Fibroblast of mammary gland (primary cell): ENCODE measurements around the gene FBRSL1.
"Not testable (repeated sequence)": the region's sequence is repeated elsewhere in the genome, so short reads cannot be mapped to it uniquely, and the experiment has no call there.

Experiments
- DNase-seq: peaks from one replicate; pipeline ENCODE4 v3.0.0-alpha.2; 2010; ENCODE audit warnings: low read depth
- H3K4me3 ChIP-seq: 2 replicates; pipeline ENCODE4 v1.5.1; 2011; ENCODE audit warnings: low read depth, mild to moderate bottlenecking, low read length, moderate library complexity; ENCODE audit not compliant: control insufficient read depth
- TF ChIP-seq, protein P1 (sequence below): conservative IDR thresholded peaks from 2 replicates; pipeline ENCODE4 v1.5.1; 2011; ENCODE audit warnings: low read depth, low read length, inconsistent platforms; ENCODE audit not compliant: control insufficient read depth, insufficient read depth

Gene FBRSL1

DNA sequence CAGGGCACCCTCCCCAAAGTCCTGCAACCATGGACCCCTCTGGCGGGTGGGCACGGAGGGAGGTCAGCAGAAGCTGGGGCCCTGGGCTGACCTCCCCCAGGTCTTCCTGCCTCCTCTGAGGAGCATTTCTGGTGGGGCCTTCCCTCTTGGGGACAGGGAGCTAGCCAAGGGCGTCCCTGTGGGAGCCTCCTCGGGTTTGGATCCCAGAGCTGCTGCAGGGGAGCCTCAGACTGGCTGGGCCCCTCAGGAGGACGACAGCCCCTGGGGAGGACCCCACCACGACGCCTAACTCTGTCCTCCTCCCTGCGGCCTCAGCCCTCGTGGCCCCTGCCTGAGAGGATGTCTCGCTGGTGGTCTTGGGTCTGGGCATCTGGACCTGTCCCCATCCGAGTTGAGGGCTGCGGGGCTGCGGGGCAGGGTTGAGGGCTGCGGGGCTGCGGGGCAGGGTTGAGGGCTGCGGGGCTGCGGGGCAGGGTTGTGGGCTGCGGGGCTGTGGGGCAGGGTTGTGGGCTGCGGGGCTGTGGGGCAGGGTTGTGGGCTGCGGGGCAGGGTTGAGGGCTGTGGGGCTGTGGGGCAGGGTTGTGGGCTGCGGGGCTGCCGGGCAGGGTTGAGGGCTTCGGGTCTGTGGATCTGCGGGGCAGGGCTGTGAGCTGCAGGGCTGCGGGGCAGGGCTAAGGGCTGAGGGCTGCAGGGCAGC, 37.4 kb downstream of the FBRSL1 start:
- no peak for DNase-seq
- TF ChIP-seq, protein P1, sequence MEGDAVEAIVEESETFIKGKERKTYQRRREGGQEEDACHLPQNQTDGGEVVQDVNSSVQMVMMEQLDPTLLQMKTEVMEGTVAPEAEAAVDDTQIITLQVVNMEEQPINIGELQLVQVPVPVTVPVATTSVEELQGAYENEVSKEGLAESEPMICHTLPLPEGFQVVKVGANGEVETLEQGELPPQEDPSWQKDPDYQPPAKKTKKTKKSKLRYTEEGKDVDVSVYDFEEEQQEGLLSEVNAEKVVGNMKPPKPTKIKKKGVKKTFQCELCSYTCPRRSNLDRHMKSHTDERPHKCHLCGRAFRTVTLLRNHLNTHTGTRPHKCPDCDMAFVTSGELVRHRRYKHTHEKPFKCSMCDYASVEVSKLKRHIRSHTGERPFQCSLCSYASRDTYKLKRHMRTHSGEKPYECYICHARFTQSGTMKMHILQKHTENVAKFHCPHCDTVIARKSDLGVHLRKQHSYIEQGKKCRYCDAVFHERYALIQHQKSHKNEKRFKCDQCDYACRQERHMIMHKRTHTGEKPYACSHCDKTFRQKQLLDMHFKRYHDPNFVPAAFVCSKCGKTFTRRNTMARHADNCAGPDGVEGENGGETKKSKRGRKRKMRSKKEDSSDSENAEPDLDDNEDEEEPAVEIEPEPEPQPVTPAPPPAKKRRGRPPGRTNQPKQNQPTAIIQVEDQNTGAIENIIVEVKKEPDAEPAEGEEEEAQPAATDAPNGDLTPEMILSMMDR, result no peak
- H3K4me3 ChIP-seq, result no peak overlapping the region

DNA sequence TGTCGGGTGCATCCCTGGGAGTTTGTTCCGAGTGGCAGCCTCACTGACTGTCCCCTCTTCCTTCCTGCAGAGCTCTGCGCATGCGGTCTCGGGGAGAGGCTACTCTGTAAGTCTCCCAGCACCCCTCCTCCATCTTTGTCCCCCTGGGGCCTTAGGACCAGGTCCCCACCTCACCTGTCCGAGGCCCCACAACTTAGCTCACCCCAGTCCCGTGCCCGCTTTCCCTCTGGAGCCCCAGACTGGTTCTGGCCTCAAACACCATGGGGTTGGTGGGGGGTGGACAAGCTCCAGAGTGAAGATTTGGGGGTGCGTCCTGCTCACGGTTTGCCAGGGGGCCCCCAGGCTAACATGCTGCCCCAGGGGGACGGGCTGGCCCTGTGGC, 37.9 kb downstream of the FBRSL1 start:
- TF ChIP-seq, protein P1, result no peak

DNA sequence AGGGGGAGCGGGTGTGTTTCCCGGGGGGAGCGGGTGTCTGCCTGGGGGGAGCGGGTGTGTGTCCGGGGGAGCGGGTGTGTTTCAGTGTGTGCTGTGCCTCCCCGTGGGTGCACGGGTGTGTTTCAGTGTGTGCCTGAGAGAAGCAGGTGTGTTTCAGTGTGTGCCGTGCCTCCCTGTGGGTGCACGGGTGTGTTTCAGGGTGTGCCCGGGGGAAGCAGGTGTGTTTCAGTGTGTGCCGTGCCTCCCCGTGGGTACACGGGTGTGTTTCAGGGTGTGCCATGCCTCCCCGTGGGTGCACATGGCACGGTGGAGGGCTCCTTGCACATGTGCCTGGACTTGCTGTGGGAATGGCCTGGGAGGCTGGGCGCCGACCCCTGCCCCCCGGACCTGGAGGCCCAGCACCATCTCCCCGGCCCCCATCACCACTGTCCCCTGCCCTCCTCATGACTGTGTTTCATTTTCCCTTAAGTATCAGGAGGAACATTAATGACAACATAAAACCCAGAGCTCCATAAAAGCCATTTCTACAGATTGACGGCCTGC, 38.7 kb downstream of the FBRSL1 start:
- DNase-seq, result no peak
- no peak overlapping the region for H3K4me3 ChIP-seq
- TF ChIP-seq, protein P1, result no peak

More for the DNA sequence above, 37.9 kb downstream of the FBRSL1 start:
- no peak overlapping the region for H3K4me3 ChIP-seq
- no peak for DNase-seq

DNA sequence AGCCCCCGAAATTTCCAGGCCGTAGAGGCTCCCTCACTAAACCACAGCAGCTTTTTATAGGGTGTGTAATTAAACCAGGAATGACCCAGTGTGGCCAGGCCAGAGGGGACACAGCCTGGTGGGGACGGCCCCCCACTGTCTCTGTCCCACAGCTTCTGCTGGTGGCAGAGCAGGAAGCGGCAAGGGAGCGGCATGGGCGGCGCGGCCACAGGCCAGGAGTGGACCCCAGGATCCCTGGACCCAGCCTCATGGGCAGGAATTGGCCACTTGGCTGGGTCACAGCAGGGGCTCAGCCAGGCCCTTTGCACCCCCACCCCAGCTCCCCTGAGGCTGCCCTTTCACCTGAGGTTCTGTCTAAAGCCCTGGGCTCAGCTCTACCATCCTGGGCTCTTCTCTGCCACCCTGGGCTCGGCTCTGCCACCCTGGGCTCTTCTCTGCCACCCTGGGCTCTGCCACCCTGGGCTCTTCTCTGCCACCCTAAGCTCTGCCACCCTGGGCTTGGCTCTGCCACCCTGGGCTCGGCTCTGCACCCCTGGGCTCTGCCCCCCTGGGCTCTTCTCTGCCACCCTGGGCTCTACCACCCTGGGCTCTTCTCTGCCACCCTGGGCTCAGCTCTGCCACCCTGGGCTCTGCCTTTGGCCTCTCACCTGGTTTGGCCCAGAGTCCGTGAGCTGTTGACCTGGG, 39.3 kb downstream of the FBRSL1 start:
- no peak for DNase-seq
- TF ChIP-seq, protein P1, result no peak
- H3K4me3 ChIP-seq, result no peak overlapping the region

DNA sequence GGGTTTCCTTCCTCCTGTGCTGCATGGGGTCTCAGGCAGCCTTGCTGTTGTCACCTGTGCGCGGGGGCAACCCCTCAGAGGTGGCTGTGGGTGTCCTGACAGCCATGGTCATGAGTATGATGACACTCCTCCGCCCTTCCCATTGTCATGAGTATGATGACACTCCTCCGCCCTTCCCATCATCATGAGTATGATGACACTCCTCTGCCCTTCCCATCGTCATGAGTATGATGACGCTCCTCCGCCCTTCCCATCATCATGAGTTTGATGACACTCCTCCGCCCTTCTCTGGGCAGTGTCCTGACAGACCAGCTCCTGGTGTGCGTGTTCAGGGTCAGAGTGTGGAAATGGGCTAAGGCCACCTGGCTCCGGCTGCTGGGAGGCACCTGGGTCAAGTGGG, 40.0 kb downstream of the FBRSL1 start:
- TF ChIP-seq, protein P1, result no peak
- no peak overlapping the region for H3K4me3 ChIP-seq

DNA sequence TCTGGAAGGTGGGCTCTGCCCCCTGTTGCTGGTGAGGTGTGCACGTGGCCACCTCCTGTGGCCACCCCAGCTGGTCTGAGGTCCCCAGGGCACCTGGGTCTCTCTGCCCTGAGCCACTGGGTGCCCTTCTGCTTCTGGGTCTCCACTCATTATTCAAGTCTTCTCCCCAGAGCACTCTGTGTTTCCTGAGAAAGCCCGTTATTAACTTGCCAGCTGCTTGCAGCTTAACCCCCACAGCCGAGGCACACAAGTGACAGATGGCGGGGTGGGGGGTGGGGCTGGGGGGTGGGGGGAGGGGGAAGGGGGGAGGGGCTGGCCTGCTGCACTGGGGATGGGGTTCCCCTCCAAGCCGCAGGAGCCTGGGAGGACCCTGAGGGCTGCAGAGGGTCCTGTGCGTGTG, 40.5 kb downstream of the FBRSL1 start:
- TF ChIP-seq, protein P1, result no peak
- no peak for DNase-seq
- H3K4me3 ChIP-seq, result no peak overlapping the region

More for the DNA sequence above, 40.0 kb downstream of the FBRSL1 start:
- no peak for DNase-seq

DNA sequence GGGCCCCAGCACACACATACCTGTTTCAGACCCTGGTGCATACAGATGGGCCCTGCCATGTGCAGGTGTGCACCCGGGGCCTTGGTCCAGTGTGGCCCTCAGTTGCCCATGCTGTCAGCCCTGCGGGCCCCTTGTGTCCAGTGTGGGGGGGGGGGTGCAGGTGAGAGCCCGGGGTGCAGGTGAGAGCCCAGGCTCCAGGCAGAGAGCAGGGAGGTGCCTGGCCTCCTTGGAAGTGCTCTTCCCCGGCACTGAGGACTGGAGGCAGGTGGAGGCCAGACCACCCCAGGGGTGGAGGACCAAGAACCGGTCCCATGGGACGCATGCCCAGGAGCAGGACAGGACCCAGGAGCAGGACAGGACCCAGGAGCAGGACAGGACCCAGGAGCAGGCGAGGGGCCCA, 40.9 kb downstream of the FBRSL1 start:
- no peak overlapping the region for H3K4me3 ChIP-seq
- DNase-seq, result no peak
- TF ChIP-seq, protein P1, result no peak

DNA sequence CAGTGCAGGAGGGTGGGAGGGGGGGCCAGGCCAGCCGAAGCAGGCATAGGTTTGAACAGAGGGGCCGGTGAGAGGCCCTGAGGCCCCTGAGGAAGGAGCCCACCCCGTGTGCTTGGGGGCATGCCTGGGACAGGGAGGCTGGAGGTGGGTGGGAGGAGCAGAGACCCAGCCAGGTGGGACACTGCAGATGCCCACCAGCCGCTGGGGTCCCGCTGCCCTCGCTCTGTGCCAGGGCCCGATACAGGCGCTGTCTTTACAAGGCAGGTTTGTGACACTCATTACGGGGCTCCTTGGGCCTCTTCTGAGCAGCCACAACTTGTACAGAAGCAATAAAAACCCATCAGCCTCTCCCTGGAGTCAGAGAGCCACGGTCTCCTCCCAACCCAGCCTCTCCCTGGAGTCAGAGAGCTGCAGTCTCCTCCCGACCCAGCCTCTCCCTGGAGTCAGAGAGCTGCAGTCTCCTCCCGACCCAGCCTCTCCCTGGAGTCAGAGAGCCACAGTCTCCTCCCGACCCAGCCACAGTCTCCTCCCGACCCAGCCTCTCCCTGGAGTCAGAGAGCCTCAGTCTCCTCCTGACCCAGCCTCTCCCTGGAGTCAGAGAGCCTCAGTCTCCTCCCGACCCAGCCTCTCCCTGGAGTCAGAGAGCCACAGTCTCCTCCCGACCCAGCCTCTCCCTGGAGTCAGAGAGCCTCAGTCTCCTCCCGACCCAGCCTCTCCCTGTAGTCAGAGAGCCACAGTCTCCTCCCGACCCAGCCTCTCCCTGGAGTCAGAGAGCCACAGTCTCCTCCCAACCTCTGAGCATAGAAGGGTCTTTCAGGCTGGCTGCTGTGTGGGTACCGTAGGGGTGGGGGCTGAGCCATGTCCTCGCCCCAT, 43.0 kb downstream of the FBRSL1 start:
- not testable (repeated sequence) for DNase-seq, H3K4me3 ChIP-seq
